ENCODE results near the gene IL17REL.

- TF ChIP-seq POLR2AphosphoS5 (IDR thresholded peaks at IDR 0.05; ENCODE audit: low read depth, low read length) (no peak), REST (IDR thresholded peaks at IDR 0.05; ENCODE audit: insufficient read depth in 1 of 2, low read depth in 2 of 2, low read length in 2 of 2) (no peak), TAF1 (IDR thresholded peaks at IDR 0.05; ENCODE audit: borderline replicate concordance, insufficient read depth, low read length) (no peak), FOXP2 (optimal IDR thresholded peaks at IDR 0.05; ENCODE audit: borderline replicate concordance, extremely low read depth, extremely low read length, insufficient read depth) (no peak), SIN3A (IDR thresholded peaks at IDR 0.05; ENCODE audit: borderline replicate concordance, insufficient read depth, low read length) (no peak)
Observed at GRCh38 chr22:49971232-49972162, 41.1 kb downstream of the IL17REL start.

Measured in PFSK-1 (cell line).